Brain microvascular endothelial cell (primary cell): ENCODE data around the gene DLG1.

Source experiments
- DNase-seq: peaks from one replicate; pipeline ENCODE4 v3.0.0-alpha.2; 2020
- H3K27ac ChIP-seq: fragments of 250-450 bp; sonication (Bioruptor Pico); 2 replicates; pipeline ENCODE4 v1.5.1; 2020; ENCODE audit warnings: mild to moderate bottlenecking, moderate library complexity
- H3K27me3 ChIP-seq: fragments of 250-450 bp; sonication (Bioruptor Pico); replicated peaks from 2 replicates; pipeline ENCODE4 v1.5.1; 2020; ENCODE audit warnings: mild to moderate bottlenecking
- H3K36me3 ChIP-seq: fragments of 250-450 bp; sonication (Bioruptor Pico); replicated peaks from 2 replicates; pipeline ENCODE4 v1.5.1; 2020; ENCODE audit warnings: mild to moderate bottlenecking
- H3K4me3 ChIP-seq: 2 replicates; pipeline ENCODE4 v1.5.1; 2011; ENCODE audit warnings: low read depth, mild to moderate bottlenecking, control low read depth, low read length, moderate library complexity
- CTCF ChIP-seq: IDR thresholded peaks from 2 replicates; pipeline ENCODE4 v1.5.1; 2011; ENCODE audit warnings: low read depth, mild to moderate bottlenecking, moderate library complexity, low read length, control low read depth, inconsistent platforms; ENCODE audit errors: missing control alignments
- in situ Hi-C: cut with HindIII; loops from 2 replicates; pipeline ENCODE4 v1.10.0; 2017; ENCODE audit warnings: low sequenced_read_pairs, low pct_ligation_motif_present

The DLG1 gene

GRCh38 chr3:197242784-197243432, 55.5 kb downstream of the DLG1 start:
- no peak for TF ChIP-seq CTCF
- H3K27me3 ChIP-seq, result no peaks in the 10 kb centered on the region
- peaks cover 25% of the 10 kb centered on the region for H3K36me3 ChIP-seq
- in situ Hi-C loops, result no loop called here
- H3K4me3 ChIP-seq, result no peak overlapping the region
- no peak overlapping the region for H3K27ac ChIP-seq
- DNase-seq, result no peak

- H3K27me3 ChIP-seq, result no peaks in the 10 kb centered on the region
- in situ Hi-C loops, result no loop called here
- TF ChIP-seq CTCF, result no peak
- peaks cover 23% of the 10 kb centered on the region for H3K36me3 ChIP-seq
- DNase-seq, result no peak
- H3K27ac ChIP-seq, result no peak overlapping the region
- no peak overlapping the region for H3K4me3 ChIP-seq
These were observed 57.2 kb downstream of the DLG1 start for GRCh38 chr3:197241173-197241572.

GRCh38 chr3:197239857-197240256, 58.6 kb downstream of the DLG1 start:
- H3K36me3 ChIP-seq, result peaks cover 20% of the 10 kb centered on the region
- no peaks in the 10 kb centered on the region for H3K27me3 ChIP-seq
- in situ Hi-C loops, result no loop called here
- no peak overlapping the region for H3K27ac ChIP-seq
- no peak for DNase-seq
- no peak for TF ChIP-seq CTCF
- no peak overlapping the region for H3K4me3 ChIP-seq

GRCh38 chr3:197238842-197239241, 59.6 kb downstream of the DLG1 start:
- TF ChIP-seq CTCF, result no peak
- Histone ChIP-seq H3K27me3 (no peaks in the 10 kb centered on the region), H3K4me3 (no peak overlapping the region), H3K27ac (no peak overlapping the region), H3K36me3 (peaks cover 12% of the 10 kb centered on the region)
- no peak for DNase-seq
- in situ Hi-C loops, result no loop called here

- no peaks in the 10 kb centered on the region for H3K27me3 ChIP-seq
These were observed 60.5 kb downstream of the DLG1 start for GRCh38 chr3:197237897-197238296.

More at GRCh38 chr3:197237897-197238296, 60.5 kb downstream of the DLG1 start:
- no peak overlapping the region for H3K4me3 ChIP-seq
- TF ChIP-seq CTCF, result no peak
- DNase-seq, result no peak
- H3K36me3 ChIP-seq, result peaks cover 4% of the 10 kb centered on the region
- in situ Hi-C loops, result no loop called here
- no peak overlapping the region for H3K27ac ChIP-seq
